Smooth muscle cell (in vitro differentiated cells): ENCODE data around the gene PPT1. TPM values are rescaled to one million over a fixed set of nuclear protein-coding genes. Genes with fewer than 3 reads are reported as not detected.

Source experiments
- DNase-seq: peaks from one replicate; lab custom pipeline; 2025; ENCODE audit not compliant: unreplicated experiment; lab: John Stamatoyannopoulos, UW
- H2AFZ ChIP-seq: fragments of 200-600 bp; sonication (generic); 2 replicates; pipeline ENCODE4 v1.6.0; 2016; ENCODE audit warnings: antibody characterized with exemption, low read depth, mild to moderate bottlenecking
- H3F3A ChIP-seq: fragments of 200-600 bp; sonication (generic); 2 replicates; pipeline ENCODE4 v1.6.0; 2017; ENCODE audit warnings: antibody characterized with exemption, low read depth
- H3K27ac ChIP-seq: fragments of 200-600 bp; sonication (generic); 2 replicates; pipeline ENCODE4 v1.5.1; 2016; ENCODE audit warnings: low read depth, mild to moderate bottlenecking
- H3K27me3 ChIP-seq: fragments of 200-600 bp; sonication (generic); 2 replicates; pipeline ENCODE4 v1.6.1; 2016; ENCODE audit warnings: low read depth, mild to moderate bottlenecking
- H3K36me3 ChIP-seq: fragments of 200-600 bp; sonication (generic); 2 replicates; pipeline ENCODE4 v1.5.1; 2016; ENCODE audit warnings: low read depth
- H3K4me1 ChIP-seq: fragments of 200-600 bp; sonication (generic); 2 replicates; pipeline ENCODE4 v1.5.1; 2016; ENCODE audit warnings: low read depth
- H3K4me2 ChIP-seq: fragments of 200-600 bp; sonication (generic); 2 replicates; pipeline ENCODE4 v1.6.0; 2016; ENCODE audit warnings: mild to moderate bottlenecking
- H3K4me3 ChIP-seq: fragments of 200-600 bp; sonication (generic); 2 replicates; pipeline ENCODE4 v1.5.1; 2016; ENCODE audit warnings: mild to moderate bottlenecking
- H3K79me2 ChIP-seq: fragments of 200-600 bp; sonication (generic); 2 replicates; pipeline ENCODE4 v1.6.0; 2016; ENCODE audit warnings: low read depth, mild to moderate bottlenecking
- H3K9ac ChIP-seq: fragments of 200-600 bp; sonication (generic); 2 replicates; pipeline ENCODE4 v1.6.0; 2016; ENCODE audit warnings: low read depth
- H3K9me3 ChIP-seq: fragments of 200-600 bp; sonication (generic); replicated peaks from 2 replicates; pipeline ENCODE4 v1.5.1; 2016; ENCODE audit warnings: low read depth
- H4K20me1 ChIP-seq: fragments of 200-600 bp; sonication (generic); 2 replicates; pipeline ENCODE4 v1.6.0; 2016; ENCODE audit warnings: low read depth
- CTCF ChIP-seq: fragments of 200-600 bp; sonication (generic); IDR thresholded peaks from 2 replicates; pipeline ENCODE4 v1.5.1; 2017; ENCODE audit warnings: borderline replicate concordance, mild to moderate bottlenecking, antibody characterized with exemption; ENCODE audit not compliant: insufficient read depth, poor library complexity, severe bottlenecking
- WGBS: methylation state at CpG from one replicate; pipeline ENCODE4 v1.1.7; 2016; ENCODE audit warnings: low lambda C conversion rate; 5-methylcytosine and 5-hydroxymethylcytosine counted together
- polyA plus RNA-seq: library from polyadenylated mRNA; unstranded; fragments of >200 nt; fragmentation: Nextera tagmentation; extraction: Ambion mirVana; gene quantifications from 2 replicates; pipeline ENCODE4 v1.2.1, GENCODE V29; 2016
- total RNA-seq: library from RNA; depleted of rRNA; stranded (reverse); fragments of >200 nt; gene quantifications from 2 replicates; pipeline ENCODE4 v1.2.3, GENCODE V29; 2014

PPT1 gene
- total and polyA plus RNA-seq, 2 experiments from 2014 or later, result 72.5 to 85.6 TPM

- no peaks in the 10 kb centered on the region for H4K20me1 ChIP-seq
- H3K9me3 ChIP-seq, result no peaks in the 10 kb centered on the region
- H3K4me1 ChIP-seq, result peaks cover 7% of the 10 kb centered on the region
- no peak for TF ChIP-seq CTCF
- no peak overlapping the region for H2AFZ ChIP-seq
- 96% methylated on average over 3 of the region's 3 CpGs for WGBS
- no peak overlapping the region for H3K4me3 ChIP-seq
- H3K9ac ChIP-seq, result no peak overlapping the region
- no peaks in the 10 kb centered on the region for H3F3A ChIP-seq
- H3K27me3 ChIP-seq, result no peaks in the 10 kb centered on the region
- no peaks in the 10 kb centered on the region for H3K36me3 ChIP-seq
- H3K79me2 ChIP-seq, result no peaks in the 10 kb centered on the region
- DNase-seq, result no peak
- H3K4me2 ChIP-seq, result peak overlapping the region; percentile 89
- no peak overlapping the region for H3K27ac ChIP-seq
Observed at GRCh38 chr1:40095806-40096205, 1.2 kb downstream of the PPT1 start.

- Histone ChIP-seq H2AFZ (no peak overlapping the region), H3K27ac (no peak overlapping the region), H3K9me3 (no peaks in the 10 kb centered on the region), H4K20me1 (no peaks in the 10 kb centered on the region), H3K79me2 (no peaks in the 10 kb centered on the region), H3K36me3 (no peaks in the 10 kb centered on the region), H3F3A (no peaks in the 10 kb centered on the region), H3K9ac (no peak overlapping the region), H3K4me3 (no peak overlapping the region), H3K27me3 (no peaks in the 10 kb centered on the region), H3K4me2 (no peak overlapping the region), H3K4me1 (peaks cover 7% of the 10 kb centered on the region)
- TF ChIP-seq CTCF, result no peak
- DNase-seq, result no peak
- 65% methylated on average over 4 of the region's 4 CpGs for WGBS
Observed at GRCh38 chr1:40094466-40095110, 2.5 kb downstream of the PPT1 start.

GRCh38 chr1:40092706-40093639 lies 4.1 kb downstream of the PPT1 start:
- H3K27me3 ChIP-seq, result no peaks in the 10 kb centered on the region
- H3K27ac ChIP-seq, result no peak overlapping the region
- no peak overlapping the region for H2AFZ ChIP-seq
- no peaks in the 10 kb centered on the region for H4K20me1 ChIP-seq
- WGBS, result 50% methylated on average over 6 of the region's 6 CpGs
- H3K9ac ChIP-seq, result no peak overlapping the region
- no peaks in the 10 kb centered on the region for H3F3A ChIP-seq
- H3K36me3 ChIP-seq, result no peaks in the 10 kb centered on the region
- H3K79me2 ChIP-seq, result no peaks in the 10 kb centered on the region
- TF ChIP-seq CTCF, result no peak
- H3K4me1 ChIP-seq, result peaks cover 7% of the 10 kb centered on the region
- H3K4me3 ChIP-seq, result no peak overlapping the region
- DNase-seq, result no peak
- no peaks in the 10 kb centered on the region for H3K9me3 ChIP-seq
- no peak overlapping the region for H3K4me2 ChIP-seq
